A204.1 (cell line): Measurements from ENCODE around the gene ITGA5.

Source experiments
- FAIRE-seq: peaks from 2 replicates; lab custom pipeline; 2012; peaks lifted over from hg19 to GRCh38; lab: Jason Lieb, UNC

ITGA5 gene

GRCh38 chr12:54352022-54352531 lies 67.0 kb downstream of the ITGA5 start:
- no peak for FAIRE-seq

DNA sequence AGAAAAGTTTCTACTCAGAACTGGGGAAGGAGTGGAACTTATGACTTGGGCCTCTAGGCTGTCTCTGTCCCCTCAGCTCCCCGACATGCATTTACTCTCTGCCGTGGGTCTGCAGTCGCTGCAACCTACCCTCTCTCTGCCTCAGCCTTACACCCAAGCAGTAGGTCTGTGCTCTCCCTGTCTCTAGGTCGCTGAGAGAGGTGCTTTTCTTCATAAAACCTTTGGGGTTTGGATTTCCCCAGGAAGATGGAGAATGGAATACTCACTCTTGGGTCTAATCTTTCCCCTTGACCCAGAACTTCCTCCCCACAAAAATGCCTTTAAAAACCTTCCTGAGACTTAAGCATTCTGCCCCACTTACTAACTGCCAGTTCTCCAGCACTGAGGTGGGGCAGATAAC lies 67.7 kb downstream of the ITGA5 start:
- no peak for FAIRE-seq

DNA sequence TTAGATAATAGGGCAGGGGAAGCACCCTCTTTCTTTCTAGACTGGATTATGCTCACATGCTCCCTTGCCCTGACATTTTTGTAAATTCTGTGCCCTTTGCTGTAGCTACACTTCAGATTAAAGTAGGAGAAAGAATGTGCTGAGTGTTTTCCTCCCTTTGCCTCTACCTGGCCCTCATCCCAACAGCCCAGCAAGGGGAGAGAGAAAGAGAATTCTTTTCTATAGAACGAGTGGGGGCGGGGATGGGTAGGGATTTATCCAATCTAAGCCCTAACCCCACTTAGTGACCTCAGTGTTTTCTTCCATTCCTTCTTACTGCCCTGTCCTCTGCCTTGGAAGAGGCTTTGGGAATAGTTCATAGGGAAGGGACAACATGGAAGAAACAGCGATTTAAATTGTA lies 68.3 kb downstream of the ITGA5 start:
- FAIRE-seq, result no peak

GRCh38 chr12:54349679-54350078 lies 69.4 kb downstream of the ITGA5 start:
- FAIRE-seq, result no peak

- no peak for FAIRE-seq
Measured at GRCh38 chr12:54349036-54349435, 70.0 kb downstream of the ITGA5 start.
